HG03432 (cell line): ENCODE data around the gene ROBO1.
"Not testable (repeated sequence)": the region's sequence is repeated elsewhere in the genome, so short reads cannot be mapped to it uniquely, and the experiment has no call there.

Experiments used
- ATAC-seq: cut with Tn5 transposase; IDR thresholded peaks from one replicate; pipeline ENCODE4 v1.9.1; 2021; ENCODE audit warnings: mild to moderate bottlenecking, moderate library complexity; ENCODE audit not compliant: unreplicated experiment

Gene ROBO1

GRCh38 chr3:79178471-79179180 is 589.2 kb downstream of the ROBO1 start:
- ATAC-seq = no peak

- ATAC-seq = no peak
These were observed 591.9 kb downstream of the ROBO1 start for GRCh38 chr3:79175870-79176269.

- not testable (repeated sequence) for ATAC-seq
These were observed 594.5 kb downstream of the ROBO1 start for GRCh38 chr3:79173259-79173658.

GRCh38 chr3:79172241-79172640 is 595.6 kb downstream of the ROBO1 start:
- ATAC-seq = no peak

GRCh38 chr3:79170021-79170420 is 597.8 kb downstream of the ROBO1 start:
- ATAC-seq = no peak

GRCh38 chr3:79167651-79168416 is 600.0 kb downstream of the ROBO1 start:
- ATAC-seq = no peak

- ATAC-seq = no peak
These were observed 605.1 kb downstream of the ROBO1 start for GRCh38 chr3:79162653-79163052.

- no peak for ATAC-seq
These were observed 605.9 kb downstream of the ROBO1 start for GRCh38 chr3:79161941-79162340.

GRCh38 chr3:79160421-79160820 is 607.4 kb downstream of the ROBO1 start:
- ATAC-seq = no peak

GRCh38 chr3:79159736-79160135 is 608.1 kb downstream of the ROBO1 start:
- no peak for ATAC-seq

GRCh38 chr3:79157191-79157590 is 610.6 kb downstream of the ROBO1 start:
- ATAC-seq = no peak

- no peak for ATAC-seq
These were observed 612.9 kb downstream of the ROBO1 start for GRCh38 chr3:79154865-79155264.

- ATAC-seq = no peak
These were observed 619.0 kb downstream of the ROBO1 start for GRCh38 chr3:79148786-79149185.

GRCh38 chr3:79146024-79146423 is 621.8 kb downstream of the ROBO1 start:
- no peak for ATAC-seq

GRCh38 chr3:79140708-79141107 is 627.1 kb downstream of the ROBO1 start:
- no peak for ATAC-seq

GRCh38 chr3:79139395-79140068 is 628.3 kb downstream of the ROBO1 start:
- ATAC-seq = no peak

- no peak for ATAC-seq
These were observed 642.3 kb downstream of the ROBO1 start for GRCh38 chr3:79125313-79125984.

- ATAC-seq = no peak
These were observed 652.3 kb downstream of the ROBO1 start for GRCh38 chr3:79115458-79115857.

- ATAC-seq = no peak
These were observed 653.9 kb downstream of the ROBO1 start for GRCh38 chr3:79113876-79114275.

GRCh38 chr3:79111375-79112052 is 656.3 kb downstream of the ROBO1 start:
- no peak for ATAC-seq

GRCh38 chr3:79109754-79110153 is 658.0 kb downstream of the ROBO1 start:
- no peak for ATAC-seq
